ENCODE data around the gene EIF1.
A peak's percentile ranks its signal among the peaks of the same experiment; 100 is the strongest.
"Not testable (repeated sequence)": the region's sequence is repeated elsewhere in the genome, so short reads cannot be mapped to it uniquely, and the experiment has no call there.

Gene EIF1

DNA sequence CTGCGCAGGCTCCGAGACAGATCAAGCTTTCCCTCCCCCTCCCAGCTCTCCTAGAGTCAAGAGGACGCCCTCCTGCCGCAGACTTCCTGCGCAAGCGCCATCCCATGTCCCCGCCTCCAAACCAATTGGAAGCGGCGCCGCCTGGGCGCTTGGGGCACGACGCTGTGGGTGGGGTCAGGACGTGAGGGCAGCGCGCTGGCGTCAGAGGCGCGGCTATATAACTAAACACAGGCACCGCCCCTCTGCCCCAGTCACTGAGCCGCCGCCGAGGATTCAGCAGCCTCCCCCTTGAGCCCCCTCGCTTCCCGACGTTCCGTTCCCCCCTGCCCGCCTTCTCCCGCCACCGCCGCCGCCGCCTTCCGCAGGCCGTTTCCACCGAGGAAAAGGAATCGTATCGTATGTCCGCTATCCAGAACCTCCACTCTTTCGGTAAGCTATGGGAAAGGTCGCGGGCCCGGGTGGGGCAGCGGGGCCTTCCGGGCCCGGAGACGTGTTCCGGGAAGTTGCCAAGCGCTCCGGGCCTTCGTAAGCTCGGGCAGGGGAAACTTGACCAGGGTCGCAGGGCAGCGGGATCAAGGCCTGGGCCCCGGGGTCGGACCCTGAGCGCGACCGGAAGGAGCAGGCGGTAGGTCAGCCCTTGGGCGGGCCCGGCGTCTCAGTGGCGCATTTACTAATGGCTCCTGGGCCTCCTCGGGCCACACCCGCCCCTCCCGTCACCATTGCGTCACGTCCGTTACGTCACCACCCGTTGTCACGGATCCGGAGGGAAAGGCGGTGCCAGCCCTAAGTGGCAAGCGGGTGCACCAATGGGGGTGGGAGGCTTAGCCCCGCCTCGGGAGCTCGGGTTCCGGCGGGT lies at the start of gene EIF1:
EIF1 (plus strand) TSS at position 245 of the 856 bp plus-strand sequence; CDS start at position 399, 154 bp downstream.
- FAIRE-seq: peak; percentile 93
- peak; percentile 99 for DNase-seq (ENCODE audit: low spot score)

DNA sequence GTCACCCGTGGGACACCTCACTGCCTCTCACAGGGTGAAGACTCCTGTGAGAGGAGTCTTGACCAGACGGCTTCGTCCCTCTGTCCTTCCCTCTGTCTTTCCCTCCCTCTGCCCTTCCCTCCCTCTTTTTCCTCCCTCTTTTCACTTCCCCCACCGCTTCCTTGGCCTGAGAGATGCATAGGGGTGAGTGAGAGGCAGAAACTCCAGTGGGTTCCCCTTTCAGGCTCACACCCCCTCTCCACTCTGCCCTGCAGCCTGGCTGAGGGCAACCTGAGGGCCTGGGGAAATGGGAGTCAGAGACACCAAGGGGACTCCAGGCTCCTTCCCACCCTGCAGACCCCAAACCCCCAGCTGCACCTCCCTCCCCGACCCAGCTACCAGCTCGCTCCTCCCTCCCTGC lies 49.7 kb upstream of the EIF1 start:
- DNase-seq (ENCODE audit: low spot score): no peak
- FAIRE-seq: peak; percentile 17

DNA sequence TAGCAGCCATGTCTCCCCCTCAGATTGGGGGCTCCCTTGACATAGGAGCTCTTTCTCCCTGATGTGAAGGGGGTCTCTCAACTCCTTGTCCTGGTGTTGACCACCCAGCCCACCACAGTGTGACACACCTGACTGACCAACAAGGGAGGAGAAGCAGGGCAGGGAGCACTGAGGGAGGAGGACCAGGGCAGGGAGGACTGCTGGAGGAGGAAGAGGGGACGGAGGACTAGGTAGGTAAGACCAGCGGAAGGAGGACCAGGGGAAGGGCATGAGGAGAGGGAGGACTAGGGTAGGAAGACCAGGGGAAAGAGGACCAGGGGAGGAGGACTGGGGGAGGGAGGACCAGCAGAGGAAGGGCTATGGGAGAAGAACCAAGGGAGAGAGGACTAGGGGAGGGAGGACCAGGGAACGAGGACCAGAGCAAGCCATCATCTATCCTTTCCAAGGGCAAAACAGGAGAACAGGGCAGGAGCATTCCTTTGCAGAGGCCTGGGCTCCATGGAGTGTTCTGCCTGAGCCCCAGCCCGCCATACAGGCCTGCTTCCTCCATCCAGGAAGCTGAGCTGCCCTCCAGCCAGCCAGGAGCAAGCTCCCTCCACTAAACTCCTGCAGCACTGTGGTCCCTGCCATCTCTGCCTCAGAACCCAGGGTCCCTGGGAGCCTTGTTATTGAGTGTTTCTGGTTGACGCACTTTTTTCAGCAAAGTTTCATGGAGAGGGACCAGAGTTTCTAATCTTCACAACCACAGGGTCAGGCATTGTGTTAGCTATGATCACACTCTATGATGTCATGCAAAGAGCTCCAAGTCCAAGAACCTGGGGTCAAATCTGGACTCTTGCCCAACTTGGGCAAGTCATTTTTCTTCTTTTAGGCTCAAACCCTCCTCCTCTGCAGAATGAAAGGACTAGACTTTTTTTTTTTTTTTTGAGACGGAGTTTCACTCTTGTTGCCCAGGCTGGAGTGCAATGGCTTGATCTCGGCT lies 48.9 kb upstream of the EIF1 start:
- no peak for DNase-seq (ENCODE audit: low spot score)
- FAIRE-seq: peak; percentile 35

DNA sequence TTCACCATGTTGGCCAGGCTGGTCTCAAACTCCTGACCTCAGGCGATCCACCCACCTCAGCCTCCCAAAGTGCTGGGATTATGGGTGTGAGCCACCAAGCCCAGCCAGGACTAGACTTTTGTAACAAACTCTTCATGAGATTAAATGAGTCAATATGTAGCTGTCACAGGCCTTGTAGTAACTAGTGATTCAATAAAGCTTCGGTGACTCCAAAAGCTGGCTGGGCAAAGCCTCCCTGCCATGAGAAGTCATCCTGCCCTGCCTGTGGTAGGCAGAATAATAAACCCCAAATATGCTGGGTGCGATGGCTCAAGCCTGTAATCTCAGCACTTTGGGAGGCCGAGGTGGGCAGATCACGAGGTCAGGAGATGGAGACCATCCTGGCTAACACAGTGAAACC lies 48.1 kb upstream of the EIF1 start:
- DNase-seq (ENCODE audit: low spot score); FAIRE-seq: not testable (repeated sequence)

- peak; percentile 81 for FAIRE-seq
- DNase-seq (ENCODE audit: low spot score): no peak
Measured at GRCh38 chr17:41642252-41643156, 46.2 kb upstream of the EIF1 start.

- FAIRE-seq (no peak), DNase-seq (ENCODE audit: low spot score) (no peak)
Measured at GRCh38 chr17:41647038-41647813, 41.5 kb upstream of the EIF1 start.

GRCh38 chr17:41647940-41648410 lies 40.7 kb upstream of the EIF1 start:
- FAIRE-seq: no peak
- peak; percentile 88 for DNase-seq (ENCODE audit: low spot score)

GRCh38 chr17:41648411-41649195 lies 40.1 kb upstream of the EIF1 start:
- DNase-seq (ENCODE audit: low spot score) (peak; percentile 89), FAIRE-seq (no peak)

- no peak for DNase-seq (ENCODE audit: low spot score)
- FAIRE-seq: peak; percentile 97
Measured at GRCh38 chr17:41649923-41650519, 38.7 kb upstream of the EIF1 start.

GRCh38 chr17:41650794-41651624 lies 37.7 kb upstream of the EIF1 start:
- FAIRE-seq (no peak), DNase-seq (ENCODE audit: low spot score) (no peak)

DNA sequence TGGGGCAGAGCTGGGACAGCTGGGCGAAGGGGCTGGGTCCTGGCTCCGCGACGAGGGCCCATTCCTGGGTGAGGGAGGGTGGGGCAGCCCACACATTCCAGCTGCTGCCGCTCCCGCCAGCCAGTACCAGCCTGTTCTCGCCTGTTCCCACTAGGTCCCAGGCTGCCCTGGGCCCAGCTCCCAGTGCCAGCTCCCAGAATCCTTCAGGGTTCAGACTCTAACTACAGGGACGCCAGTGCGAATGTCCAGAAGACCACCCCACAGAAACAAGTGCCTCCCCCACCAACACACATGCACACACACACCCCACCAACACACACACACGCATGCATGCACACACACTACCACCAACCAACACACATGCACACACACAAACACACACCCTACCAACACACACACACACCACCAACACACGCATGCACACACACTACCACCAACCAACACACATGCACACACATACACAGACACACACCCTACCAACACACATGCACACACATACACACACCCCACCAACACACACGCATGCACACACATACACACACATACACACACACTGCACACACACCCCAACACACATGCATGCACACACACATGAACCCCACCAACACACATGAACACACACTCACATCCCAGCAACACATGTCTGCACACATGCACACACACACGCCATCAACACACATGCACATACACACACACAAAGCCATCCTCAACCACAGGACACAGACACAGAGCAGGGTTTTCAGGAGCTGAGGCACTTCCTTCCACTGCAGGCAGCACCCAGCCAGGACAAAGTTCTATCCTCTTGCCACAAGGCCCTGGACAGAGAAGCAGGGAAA lies 36.8 kb upstream of the EIF1 start:
- DNase-seq (ENCODE audit: low spot score): peak; percentile 84
- peak; percentile 100 for FAIRE-seq

DNA sequence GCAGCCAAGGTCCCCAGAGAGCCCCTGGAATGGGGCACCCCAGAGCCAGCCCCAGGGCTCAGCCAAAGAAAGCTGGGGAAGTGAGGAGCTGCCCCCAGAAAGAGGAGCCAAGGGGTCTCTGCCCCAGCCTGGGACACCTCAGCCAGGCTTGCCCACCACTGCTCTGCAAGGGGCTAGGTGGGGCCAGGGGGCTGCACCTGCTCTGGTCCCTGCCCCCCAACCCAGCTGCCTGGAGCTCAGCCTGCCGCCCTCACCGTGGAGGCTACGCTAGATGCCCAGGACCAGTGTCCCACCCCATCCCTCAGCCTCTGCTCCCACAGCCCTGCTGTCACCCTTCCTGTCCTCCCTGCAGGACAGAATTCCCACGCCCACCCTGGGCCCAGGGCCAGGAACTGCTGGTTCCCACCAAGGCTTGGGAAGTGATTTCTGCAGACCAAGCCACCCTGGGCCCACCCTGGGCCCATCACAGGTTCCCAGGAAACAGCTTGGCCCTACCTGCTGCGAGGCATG lies 36.2 kb upstream of the EIF1 start:
- no peak for FAIRE-seq

GRCh38 chr17:41653421-41653820 lies 35.3 kb upstream of the EIF1 start:
- no peak for DNase-seq (ENCODE audit: low spot score)
- FAIRE-seq: no peak

More for the DNA sequence above, 36.2 kb upstream of the EIF1 start:
- DNase-seq (ENCODE audit: low spot score): no peak

DNA sequence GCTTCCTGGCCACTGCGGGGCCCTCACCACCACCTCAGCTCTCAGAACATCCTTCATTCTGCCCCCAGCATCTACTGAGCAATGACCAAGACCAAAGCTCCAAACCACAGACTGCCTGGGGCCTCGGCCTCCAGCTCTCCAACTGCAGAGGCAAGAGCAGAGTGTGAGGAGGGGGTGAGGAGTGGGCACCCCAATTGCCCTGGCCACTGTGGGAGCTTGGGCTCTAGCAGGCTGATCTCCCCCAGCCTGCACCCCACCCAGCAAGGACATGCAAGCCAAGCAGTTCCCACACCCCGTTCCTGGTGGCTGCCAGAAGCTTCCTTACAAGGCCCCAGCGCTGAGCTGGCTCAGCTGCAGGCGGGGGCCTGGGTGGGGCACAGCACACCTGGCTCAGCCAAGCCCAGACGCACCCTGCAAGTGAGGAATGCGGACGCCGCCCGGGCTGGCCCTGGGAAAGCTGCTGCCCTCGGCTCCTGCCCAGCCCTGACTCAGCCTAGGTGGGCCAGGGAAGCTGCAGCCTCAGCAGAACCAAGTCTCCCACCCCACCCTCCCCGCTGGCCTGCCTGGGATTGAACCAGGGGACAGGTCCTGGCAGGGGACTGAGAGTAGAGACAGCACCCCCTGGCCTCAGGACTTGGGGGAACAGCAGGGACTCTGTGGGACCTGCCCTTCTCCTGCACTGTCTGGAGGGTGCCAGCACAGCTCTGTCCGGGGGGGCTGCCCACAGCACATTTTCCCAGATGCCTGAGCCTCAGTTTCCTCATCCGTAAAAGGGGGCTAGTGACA lies 34.6 kb upstream of the EIF1 start:
- peak; percentile 88 for DNase-seq (ENCODE audit: low spot score)
- FAIRE-seq: peak; percentile 90

DNA sequence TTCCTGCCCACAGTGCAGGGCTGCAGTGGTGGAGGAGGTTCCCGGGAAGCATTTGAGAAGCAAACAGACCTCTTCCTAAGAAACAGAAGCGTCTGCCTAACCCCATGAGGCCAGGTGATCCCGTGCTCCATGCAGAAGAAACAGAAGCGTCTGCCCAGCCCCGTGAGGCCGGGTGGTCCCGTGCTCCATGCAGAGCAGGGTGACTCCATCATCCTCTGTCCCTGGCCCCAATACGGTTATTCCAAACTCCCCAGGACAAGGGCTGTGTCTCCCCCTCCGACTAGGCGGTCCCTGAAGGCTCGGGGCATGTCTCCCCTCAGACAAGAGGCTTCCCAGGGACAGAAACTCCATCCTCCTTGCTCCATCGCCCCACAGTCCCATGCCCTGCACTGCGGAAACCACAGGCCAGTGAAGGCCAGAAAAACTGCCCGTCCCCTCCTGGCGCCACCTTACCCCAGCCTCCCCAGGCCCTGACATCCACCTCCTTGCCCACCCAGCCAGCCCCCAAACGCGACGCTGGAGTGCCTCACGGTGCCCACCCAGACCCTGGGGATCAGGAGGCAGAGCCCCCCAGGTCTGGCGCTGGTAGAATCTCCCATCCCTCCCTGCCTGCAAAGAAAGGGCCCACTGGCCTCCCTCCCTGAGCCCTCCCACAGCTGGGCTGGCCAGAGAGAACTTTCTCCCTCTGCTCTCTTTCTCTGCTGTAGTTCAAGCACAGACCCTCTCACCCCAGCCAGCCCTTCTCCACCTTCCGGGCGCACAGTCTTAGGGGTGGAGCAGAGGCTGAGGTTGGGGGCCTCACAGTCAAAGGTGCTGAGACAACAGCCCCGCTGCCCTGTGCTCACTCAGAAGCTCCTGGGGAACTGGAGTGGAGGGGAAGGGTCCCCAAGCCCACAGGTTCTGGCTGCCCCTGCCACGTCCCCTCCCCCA lies 33.7 kb upstream of the EIF1 start:
- no peak for DNase-seq (ENCODE audit: low spot score)
- FAIRE-seq: no peak

All from urothelium cell line (cell line).